Measurements from ENCODE around the gene FAM162B.
"Not testable (repeated sequence)": the region's sequence is repeated elsewhere in the genome, so short reads cannot be mapped to it uniquely, and the experiment has no call there.

Gene FAM162B

GRCh38 chr6:116761779-116762178, 3.7 kb downstream of the FAM162B start:
- H3K27me3 ChIP-seq = peaks cover 0 to 26% of the 10 kb centered on the region in 2 donors
- TF ChIP-seq, protein P1, sequence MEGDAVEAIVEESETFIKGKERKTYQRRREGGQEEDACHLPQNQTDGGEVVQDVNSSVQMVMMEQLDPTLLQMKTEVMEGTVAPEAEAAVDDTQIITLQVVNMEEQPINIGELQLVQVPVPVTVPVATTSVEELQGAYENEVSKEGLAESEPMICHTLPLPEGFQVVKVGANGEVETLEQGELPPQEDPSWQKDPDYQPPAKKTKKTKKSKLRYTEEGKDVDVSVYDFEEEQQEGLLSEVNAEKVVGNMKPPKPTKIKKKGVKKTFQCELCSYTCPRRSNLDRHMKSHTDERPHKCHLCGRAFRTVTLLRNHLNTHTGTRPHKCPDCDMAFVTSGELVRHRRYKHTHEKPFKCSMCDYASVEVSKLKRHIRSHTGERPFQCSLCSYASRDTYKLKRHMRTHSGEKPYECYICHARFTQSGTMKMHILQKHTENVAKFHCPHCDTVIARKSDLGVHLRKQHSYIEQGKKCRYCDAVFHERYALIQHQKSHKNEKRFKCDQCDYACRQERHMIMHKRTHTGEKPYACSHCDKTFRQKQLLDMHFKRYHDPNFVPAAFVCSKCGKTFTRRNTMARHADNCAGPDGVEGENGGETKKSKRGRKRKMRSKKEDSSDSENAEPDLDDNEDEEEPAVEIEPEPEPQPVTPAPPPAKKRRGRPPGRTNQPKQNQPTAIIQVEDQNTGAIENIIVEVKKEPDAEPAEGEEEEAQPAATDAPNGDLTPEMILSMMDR (IDR thresholded peaks at IDR 0.05) = no peak
- intact Hi-C loops (cut with DNase I; ENCODE audit: low total_unique reads) = no loop called here
- H3K9me3 ChIP-seq = no peaks in the 10 kb centered on the region
- H3K4me3 ChIP-seq = no peak overlapping the region
- no peak for DNase-seq
- peaks cover 0 to 15% (median 11%) of the 10 kb centered on the region in 4 donors for H3K4me1 ChIP-seq
- H3K36me3 ChIP-seq = no peaks in the 10 kb centered on the region
- no peak overlapping the region for H3K27ac ChIP-seq

DNA sequence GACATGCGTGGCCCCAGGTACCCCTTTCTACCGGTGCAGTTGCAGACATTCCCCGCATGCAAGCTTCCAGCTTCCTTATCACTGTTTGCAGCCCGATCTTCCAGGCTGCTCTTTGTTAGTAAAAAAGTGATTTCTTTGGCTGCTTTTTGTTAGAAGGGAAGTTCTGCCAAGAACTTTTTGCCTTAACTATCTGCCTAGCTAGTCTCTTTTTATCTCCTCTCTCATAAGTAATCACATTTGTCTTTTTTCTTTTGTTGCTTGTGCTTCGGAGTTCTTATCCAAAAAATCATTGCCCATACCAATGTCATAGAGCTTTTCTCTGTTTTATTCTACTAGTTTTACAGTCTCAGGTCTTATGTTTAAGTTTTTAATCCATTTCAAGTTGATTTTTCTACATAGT, 20.3 kb downstream of the FAM162B start:
- H3K4me1 ChIP-seq = no peaks in the 10 kb centered on the region
- no peak overlapping the region for H3K4me3 ChIP-seq
- intact Hi-C loops (cut with DNase I; ENCODE audit: low total_unique reads) = no loop called here
- DNase-seq = no peak
- H3K9me3 ChIP-seq = peaks cover 4 to 10% (median 6%) of the 10 kb centered on the region in 3 donors
- H3K36me3 ChIP-seq = no peaks in the 10 kb centered on the region
- TF ChIP-seq, protein P1 (IDR thresholded peaks at IDR 0.05) = no peak
- H3K27ac ChIP-seq = no peak overlapping the region
- H3K27me3 ChIP-seq = no peaks in the 10 kb centered on the region

- Histone ChIP-seq H3K36me3 (peaks cover 0 to 14% (median 11%) of the 10 kb centered on the region in 3 donors), H3K9me3 (peaks cover 6 to 16% (median 7%) of the 10 kb centered on the region in 3 donors), H3K27ac (no peak overlapping the region), H3K27me3 (no peaks in the 10 kb centered on the region), H3K4me3 (no peak overlapping the region), H3K4me1 (no peaks in the 10 kb centered on the region)
- no peak for DNase-seq
- TF ChIP-seq, protein P1 (IDR thresholded peaks at IDR 0.05) = no peak
- intact Hi-C loops (cut with DNase I; ENCODE audit: low total_unique reads) = no loop called here
These were observed 23.9 kb downstream of the FAM162B start for GRCh38 chr6:116741571-116741970.

DNA sequence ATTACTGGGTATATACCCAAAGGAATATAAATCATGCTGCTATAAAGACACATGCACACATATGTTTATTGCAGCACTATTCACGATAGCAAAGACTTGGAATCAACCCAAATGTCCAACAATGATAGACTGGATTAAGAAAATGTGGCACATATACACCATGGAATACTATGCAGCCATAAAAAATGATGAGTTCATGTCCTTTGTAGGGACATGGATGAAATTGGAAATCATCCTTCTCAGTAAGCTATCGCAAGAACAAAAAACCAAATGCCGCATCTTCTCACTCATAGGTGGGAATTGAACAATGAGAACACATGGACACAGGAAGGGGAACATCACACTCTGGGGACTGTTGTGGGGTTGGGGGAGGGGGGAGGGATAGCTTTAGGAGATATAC, 25.0 kb downstream of the FAM162B start:
- H3K27me3 ChIP-seq; H3K27ac ChIP-seq; DNase-seq; H3K4me1 ChIP-seq; intact Hi-C loops (cut with DNase I; ENCODE audit: low total_unique reads); H3K4me3 ChIP-seq: not testable (repeated sequence)
- H3K9me3 ChIP-seq = peaks cover 6 to 20% (median 15%) of the 10 kb centered on the region in 3 donors
- H3K36me3 ChIP-seq = peaks cover 0 to 23% (median 18%) of the 10 kb centered on the region in 3 donors

GRCh38 chr6:116737004-116737403, 28.5 kb downstream of the FAM162B start:
- intact Hi-C loops (cut with DNase I; ENCODE audit: low total_unique reads) = no loop called here
- DNase-seq = no peak
- no peak overlapping the region for H3K27ac ChIP-seq
- no peaks in the 10 kb centered on the region for H3K27me3 ChIP-seq
- H3K4me1 ChIP-seq = no peaks in the 10 kb centered on the region
- peaks cover 0 to 11% (median 10%) of the 10 kb centered on the region in 3 donors for H3K9me3 ChIP-seq
- peaks cover 6 to 55% (median 45%) of the 10 kb centered on the region in 3 donors for H3K36me3 ChIP-seq
- TF ChIP-seq, protein P1 (IDR thresholded peaks at IDR 0.05) = no peak
- no peak overlapping the region for H3K4me3 ChIP-seq

- no peak for DNase-seq
- no peaks in the 10 kb centered on the region for H3K4me1 ChIP-seq
- TF ChIP-seq, protein P1 (IDR thresholded peaks at IDR 0.05) = no peak
- no peak overlapping the region for H3K27ac ChIP-seq
- H3K4me3 ChIP-seq = no peak overlapping the region
- H3K9me3 ChIP-seq = no peaks in the 10 kb centered on the region
- peaks cover 55 to 84% (median 62%) of the 10 kb centered on the region in 3 donors for H3K36me3 ChIP-seq
- H3K27me3 ChIP-seq = no peaks in the 10 kb centered on the region
- intact Hi-C loops (cut with DNase I; ENCODE audit: low total_unique reads) = no loop called here
These were observed 35.0 kb downstream of the FAM162B start for GRCh38 chr6:116730513-116730912.

Measured in tibial artery (tissue), 4 donors.